Pons (tissue), 1 donor: ENCODE data around the gene ZNF609.
A peak's percentile ranks its signal among the peaks of the same experiment; 100 is the strongest.

ENCODE experiments used
- DNase-seq: peaks from one replicate; pipeline ENCODE4 v3.0.0-alpha.2; 2016; ENCODE audit warnings: low spot score

The ZNF609 gene

DNA sequence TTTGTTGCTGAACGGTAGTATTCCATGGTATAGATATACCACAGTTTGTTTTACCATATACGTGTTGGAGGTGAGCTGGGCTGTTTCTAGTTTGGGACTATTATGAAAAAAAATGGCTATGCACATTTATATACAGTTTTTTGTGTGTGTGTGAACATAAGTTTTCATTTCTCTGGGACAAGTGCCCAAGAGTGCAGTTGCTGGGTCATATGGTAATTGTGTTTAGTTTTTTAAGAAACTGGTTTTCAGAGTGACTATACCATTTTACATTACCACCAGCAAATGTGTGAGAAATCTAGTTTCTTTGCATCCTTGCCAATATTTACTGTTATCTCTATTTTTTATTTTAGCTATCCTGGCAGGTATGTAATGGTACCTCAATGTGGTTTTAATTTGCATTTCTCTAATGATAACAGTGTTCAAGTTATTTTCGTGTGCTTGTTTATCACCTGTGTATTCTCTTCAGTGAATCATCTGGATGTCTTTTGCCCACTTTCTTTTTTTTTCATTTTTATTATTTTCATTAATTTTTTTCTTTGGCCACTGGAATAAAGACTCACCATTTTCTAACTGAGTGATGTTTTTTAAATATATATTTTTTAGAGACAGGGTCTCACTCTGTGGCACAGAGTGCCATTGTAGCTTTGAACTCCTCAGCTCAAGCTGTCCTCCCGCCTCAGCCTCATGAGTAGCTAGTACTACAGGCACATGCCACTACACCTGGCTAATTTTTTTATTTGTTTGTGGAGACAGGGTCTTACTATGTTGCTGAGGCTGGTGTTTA, 75.3 kb downstream of the ZNF609 start:
- DNase-seq = no peak

DNA sequence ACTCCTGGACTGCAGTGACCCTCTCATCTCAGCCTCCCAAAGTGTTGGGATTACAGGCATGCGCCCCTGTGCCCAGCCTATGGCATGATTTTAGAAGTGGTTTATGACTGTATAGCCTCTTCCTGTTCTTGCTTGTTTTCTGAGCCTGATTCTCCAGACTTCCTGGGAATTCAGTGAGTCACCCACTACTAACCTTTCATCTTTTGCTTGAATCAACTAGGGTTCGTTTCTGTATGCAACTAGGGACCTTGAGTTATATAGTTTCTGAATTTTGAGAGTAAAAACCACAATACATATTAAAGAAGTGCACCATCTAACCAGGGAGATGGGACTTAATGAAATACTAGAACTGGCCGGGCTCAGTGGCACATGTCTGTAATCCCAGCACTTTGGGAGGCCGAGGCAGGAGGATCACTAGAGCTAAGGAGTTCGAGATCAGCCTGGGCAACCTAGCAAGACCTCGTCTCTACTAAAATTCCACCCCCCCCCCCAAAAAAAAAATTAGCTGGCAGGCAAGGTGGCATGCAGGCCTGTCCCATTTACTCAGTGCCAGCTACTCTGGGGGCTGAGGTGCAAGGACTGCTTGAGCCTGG, 76.0 kb downstream of the ZNF609 start:
- DNase-seq = no peak

DNA sequence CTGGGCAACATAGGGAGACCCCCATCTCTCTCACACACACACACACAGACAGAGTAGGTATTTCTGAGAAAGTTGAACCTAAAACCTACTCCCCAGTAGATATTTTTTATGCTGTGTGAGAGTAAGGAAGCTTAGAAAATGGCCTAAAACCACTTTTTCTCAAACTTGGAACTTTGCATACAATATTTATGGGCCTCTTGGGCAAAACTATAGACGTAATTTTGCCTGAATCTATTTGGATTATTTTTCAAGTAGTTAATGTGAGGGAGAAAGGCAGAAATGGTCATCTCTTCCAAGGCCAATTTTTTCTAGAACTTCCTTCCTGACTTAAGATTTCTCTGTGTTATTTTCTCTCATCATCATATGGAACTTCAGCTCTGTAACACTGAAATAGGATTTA, 81.7 kb downstream of the ZNF609 start:
- no peak for DNase-seq

DNA sequence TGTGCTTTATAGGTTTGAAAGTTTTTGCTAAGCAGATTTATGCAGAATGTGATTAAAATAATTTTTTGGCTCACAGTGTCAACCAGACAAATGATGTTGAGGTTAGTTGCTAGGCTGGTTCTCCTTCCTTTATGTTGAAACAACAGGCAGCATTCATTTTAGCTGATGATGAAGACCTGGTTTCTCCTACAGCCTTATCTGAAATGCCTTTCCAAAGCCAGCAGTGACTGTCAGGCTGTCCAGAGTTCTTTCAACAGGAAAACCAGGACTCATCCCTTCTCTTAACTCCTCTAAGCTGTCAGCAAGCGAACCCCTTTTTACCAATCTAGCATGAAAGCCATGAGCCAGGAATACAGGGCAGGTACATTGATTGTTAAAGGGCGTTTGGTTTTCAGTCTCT, 84.1 kb downstream of the ZNF609 start:
- no peak for DNase-seq

DNA sequence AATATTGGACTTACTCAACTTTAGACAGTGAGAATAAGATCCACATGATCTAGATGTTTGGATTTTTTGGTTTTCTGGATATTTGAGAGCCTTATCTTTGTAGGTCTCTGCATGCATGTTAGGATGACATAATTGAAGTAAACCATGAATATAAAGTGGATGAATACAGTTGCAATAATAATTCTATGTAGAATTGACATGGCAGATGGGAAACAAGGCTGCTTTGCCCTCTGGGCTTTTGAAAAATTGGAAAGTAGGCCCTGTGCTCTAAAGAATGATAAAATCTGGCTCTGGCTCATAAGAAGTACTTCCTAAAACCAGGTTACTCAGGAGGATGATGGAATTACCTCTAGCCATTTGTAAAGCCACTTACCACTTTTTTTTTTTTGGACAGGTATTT, 86.9 kb downstream of the ZNF609 start:
- no peak for DNase-seq

DNA sequence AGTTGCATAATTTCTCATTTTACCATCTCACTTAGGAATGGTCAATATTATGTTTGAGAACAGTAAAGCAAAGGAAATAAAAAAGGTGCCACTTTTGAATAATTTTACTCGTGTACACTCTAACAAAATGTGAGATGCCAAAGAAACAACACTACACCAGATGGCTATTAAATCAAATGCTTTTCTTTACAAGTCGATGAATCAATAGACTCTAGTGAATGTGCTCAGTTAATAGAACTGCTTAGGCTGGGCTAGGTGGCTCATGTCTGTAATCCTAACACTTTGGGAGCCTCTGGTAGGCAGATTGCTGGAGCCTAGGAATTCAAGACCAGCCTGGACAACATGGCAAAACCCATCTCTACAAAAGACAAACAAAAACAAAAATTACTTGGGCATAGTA, 87.9 kb downstream of the ZNF609 start:
- no peak for DNase-seq

DNA sequence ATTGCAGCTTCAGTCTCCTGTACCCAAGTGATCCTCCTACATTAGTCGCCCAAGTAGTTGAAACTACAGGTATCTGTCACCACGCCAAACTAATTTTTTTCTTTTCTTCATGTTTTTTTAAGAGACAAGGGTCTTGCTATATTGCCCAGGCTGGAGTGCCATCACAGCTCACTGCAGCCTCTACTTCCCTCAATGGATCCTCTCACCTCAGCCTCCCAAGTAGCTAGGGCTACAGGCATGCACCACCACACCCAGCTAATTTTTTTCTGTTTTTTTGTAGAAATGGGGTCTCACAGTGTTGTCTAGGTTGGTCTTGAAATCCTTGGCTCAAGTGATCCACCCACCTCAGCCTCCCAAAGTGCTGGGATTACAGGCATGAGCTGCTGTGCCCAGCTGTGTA, 89.5 kb downstream of the ZNF609 start:
- DNase-seq = no peak

DNA sequence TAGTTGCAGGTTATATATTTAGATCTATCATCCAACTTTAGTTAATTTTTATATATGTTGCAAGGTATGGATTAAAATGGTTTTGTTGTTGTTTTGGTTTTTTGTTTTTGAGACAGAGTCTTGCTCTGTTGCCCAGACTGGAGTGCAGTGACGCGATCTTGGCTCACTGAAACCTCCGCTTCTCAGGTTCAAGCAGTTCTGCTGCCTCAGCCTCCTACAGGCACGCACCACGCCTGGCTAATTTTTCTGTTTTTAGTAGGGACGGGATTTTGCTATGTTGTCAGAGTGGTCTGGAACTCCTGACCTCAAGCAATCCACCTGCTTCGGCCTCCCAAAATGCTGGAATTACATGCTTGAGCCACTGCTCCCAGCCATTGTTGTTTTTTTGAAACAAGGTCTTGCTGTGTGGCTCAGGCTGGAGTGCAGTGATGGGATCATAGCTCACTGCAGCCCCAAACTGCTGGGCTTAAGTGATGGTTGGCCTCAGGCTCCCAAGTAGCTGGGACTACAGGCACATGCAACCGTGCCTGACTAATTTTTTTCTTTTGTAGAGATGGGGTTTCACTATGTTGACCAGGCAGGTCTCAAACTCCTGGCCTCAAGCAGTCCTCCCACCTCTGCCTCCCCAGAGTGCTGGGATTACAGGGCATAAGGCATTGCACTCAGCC, 92.0 kb downstream of the ZNF609 start:
- DNase-seq = no peak

DNA sequence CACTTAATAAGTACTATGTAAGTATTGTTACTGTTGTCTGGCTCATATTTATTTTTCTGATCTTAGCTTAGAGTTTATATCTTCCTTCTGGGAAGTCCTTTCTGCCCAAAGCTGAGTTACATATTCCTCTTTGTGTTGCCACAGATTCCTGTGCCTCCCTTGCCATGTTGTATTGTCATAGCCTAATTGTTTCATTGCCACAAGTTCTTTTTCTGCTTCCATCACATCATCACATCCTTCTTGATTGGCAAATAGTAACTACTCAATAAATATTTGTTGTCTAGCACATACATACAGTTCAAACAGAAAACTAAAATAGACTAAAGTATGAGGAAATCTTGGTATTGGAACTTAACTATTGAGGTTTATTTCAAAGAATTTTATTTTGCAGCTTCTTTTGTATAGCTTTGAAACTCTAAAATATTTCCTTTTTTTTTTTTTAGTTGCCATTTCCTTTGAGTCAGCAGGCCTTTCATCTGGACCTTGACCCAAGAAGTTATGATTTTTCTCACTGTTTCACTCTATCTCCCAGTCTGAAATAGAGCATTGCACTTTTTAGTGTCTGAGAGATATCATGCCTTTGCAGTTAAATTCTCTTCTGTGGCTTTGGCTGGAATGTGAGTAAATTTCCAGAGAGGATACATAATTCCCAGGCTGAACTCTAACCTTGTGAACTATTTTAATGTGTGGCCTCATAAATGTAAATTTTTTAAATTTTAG, 98.2 kb downstream of the ZNF609 start:
- DNase-seq = no peak

DNA sequence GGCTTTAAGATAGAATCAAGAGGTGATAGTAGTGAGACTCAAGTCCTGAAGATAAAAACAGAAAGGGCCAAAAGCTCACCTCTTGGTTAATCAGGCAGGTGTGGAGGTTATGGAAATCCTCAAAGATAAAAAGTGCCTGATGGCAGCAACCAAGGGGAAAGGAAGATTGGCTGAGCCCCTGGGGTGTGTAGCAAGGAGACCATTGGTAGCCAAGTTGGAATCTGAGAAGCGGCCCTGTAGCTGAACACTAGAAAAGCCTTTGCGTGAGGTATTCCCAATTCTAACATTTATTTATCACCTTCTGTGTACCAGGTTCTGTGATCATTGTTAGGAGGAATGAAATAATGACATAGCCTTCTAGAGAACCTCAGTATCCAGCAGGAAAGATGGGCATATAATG, 98.9 kb downstream of the ZNF609 start:
- DNase-seq = no peak

DNA sequence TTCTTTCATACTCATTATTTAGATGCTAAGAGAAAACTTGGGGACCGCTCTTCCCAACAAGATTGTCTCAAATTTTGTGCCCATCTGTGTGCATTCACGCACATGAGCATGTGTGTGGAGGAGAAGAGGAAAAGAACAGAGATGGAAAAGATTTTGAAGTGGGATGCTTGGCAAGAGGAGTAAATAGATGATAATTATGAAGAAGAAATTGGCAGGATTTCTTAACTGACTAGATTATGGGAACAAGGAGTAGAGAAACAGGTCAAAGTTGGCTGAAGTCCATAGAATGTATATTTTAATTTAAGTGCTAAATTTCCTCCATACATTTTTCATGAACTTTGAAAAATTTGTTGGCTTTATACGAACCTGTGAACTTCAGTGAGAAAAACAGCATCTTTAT, 100.1 kb downstream of the ZNF609 start:
- no peak for DNase-seq

DNA sequence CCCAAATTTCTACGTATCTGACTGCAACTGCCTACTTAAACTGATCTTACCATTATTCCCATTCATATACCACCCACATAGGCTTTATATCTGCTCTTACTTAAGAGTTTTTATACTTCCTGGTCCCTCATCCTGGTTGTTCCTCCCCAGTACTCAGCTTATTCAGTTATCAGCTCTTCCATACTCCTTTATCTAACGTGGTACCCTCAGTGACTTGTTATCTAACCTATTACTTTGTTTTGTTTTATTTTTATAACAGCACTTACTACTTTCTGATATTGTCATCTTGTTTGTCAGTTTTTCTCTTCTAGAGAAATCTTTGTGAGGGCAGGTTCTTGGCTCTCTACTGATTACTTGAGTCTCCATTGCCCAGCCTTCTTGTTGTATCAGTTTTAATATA, 100.6 kb downstream of the ZNF609 start:
- DNase-seq = no peak

DNA sequence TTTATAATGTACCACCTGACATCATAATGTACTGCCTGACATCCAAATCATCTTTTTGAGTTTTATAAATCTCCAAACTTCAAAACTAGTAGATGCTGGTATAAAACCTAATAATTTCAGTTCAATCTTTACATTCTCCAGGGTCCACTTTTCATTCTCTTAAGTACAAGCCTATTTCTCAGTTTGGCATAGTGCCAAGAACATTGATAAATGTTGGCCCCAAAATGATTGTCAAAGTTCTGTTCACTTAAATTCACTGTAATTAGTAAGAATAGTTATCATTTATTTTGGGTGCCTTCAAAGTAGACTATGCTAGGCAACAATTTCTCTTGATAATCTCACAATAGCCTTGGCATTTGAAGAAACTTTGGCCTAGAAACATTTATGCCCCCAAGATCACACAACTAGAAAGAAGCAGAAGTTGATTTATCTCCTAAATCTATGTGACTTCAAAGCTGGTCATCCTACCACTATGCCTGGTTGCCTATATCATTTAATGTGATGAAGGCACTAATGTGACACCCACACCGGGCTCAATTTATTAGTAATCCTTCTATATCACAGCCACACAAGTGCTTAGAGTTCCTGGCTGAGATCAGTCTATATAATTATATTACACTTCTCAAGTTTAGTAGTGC, 101.7 kb downstream of the ZNF609 start:
- DNase-seq = no peak

DNA sequence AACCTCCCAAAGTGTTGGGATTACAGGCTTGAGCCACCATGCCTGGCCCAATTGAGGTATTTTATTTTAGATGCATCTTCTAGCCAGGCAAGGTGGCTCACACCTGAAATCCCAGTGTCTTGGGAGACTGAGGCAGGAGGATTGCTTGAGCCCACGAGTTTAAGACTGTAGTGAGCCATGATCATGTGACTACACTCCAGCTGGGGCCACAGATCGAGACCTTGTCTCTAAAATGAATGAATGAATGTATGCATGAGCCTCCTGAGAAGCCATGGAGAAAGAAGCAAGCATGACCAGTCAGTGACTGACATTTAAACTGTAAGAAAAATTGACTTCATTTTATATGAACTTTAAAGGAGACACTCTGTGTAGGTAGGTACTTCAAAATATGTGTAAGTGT, 105.7 kb downstream of the ZNF609 start:
- no peak for DNase-seq

DNA sequence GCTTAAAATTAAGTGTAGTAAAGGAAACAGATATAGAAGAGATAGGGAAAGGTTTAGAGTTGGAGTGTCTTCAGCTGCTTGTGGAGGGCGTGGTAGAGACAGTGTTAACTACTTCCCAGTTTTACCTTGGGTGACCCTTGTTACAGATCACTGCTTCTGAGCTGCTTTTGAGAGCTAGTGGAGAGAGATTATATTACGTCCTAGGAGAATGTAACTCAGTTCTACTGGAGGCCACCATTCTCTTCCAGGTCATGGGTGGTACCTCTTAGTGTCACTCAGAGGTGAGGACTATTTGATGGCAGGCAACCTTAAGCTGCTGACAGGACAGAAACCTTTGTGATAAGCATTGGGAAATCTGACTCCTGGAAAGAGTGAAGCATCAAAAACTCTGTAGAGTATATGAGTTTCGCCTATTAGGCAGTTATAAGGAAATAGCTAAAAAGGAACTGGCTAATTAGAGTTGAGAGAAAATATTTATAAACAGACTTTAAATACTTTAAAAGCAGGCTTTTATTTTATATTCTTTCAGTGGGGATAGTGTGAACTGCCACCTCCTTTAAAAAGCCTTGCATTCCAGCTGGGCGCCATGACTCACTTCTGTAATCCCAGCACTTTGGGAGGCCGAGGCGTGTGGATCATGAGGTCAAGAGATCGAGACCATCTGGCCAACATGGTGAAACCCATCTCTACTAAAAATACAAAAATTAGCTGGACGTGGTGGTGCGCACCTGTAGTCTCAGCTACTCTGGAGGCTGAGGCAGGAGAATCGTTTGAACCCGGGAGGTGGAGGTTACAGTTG, 106.5 kb downstream of the ZNF609 start:
- DNase-seq = no peak

DNA sequence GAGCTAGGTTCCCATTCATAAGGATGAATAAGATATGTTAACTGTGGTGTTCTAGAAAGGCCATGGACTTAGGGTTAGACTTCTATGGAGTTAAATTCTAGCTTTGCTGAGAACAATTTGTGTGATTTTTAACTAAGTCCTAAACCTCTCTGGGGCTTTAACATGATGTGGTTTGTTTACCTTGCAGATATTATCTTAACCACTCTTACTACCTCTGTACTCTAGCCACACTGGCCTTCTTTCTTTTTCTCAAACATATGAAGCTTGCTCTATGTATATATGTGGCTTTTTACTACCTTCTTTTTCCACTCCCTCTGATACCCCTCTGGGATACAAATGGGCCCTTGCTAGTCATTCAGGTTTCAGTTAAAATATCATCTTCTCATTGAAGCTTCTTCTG, 108.4 kb downstream of the ZNF609 start:
- DNase-seq = no peak

DNA sequence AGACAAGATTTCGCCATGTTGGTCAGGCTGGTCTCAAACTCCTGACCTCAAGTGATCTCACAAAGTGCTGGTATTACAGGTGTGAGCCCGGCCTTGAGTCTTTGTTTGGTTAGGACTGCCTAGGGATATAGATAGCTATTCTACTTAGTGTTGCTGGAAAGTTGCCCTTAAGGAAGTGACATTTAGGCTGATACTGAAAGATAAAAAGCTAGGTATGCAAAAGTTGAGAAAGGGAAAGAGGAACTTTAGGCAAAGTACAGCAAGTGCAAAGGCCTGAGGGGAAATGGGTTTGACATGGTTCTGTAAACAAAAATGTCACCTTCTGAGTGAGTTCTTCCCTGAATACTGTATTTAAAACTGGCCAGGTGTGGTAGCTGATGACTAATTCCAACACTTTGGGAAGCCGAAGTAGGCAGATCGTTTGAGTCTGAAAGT, 111.5 kb downstream of the ZNF609 start:
- peak; percentile 45 for DNase-seq

DNA sequence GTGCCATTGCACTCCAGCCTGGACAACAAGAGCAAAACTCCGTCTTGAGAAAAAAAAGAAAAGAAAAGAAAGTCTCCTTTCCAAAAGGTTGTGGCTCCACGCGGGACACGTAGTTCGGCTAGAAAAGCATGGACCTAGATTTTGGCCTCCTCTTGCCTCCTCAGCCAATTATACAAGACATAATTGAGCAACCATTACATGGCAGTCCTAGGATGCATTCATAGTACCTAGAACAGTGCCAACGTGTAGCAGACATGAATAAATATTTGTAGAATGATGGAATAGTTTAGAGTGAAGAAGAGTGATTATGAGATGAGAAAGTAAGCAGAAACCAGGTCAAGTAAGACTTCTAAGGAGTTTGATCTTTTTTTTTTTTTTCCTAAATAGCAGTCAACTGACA, 112.5 kb downstream of the ZNF609 start:
- DNase-seq = no peak

DNA sequence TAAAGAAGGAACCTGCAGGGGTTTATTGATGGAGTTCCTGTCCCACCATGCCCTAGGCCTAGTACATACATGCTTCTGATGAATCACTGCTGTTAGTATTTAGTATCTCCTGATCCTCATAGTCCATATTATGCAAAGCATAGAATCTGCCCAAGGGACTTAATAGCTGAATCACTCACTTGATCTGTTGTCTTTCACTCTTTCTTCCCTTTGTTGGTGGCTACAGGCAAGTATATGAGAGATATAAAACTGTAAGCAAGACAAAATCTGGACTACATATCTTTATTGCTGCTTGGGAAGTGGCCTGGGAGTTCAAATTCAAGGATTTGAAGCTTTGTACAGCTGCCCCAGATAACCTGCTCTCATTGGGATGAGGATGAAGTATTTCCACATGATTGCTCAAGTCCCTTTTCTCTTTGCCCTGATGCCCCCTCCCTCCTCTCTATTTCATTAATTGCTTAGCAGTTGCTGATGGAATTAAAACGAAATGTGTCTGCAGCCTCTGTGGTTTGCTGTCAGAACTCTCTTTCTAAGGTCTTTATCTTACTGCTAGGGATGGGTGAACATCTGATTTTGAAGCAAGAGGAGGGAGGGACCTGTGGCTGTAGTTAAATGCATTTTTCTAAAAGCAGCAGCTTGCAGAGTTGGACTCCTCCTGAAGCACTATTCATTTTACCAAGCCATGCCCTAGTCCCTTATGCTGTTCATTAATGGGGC, 114.1 kb downstream of the ZNF609 start:
- DNase-seq = no peak

DNA sequence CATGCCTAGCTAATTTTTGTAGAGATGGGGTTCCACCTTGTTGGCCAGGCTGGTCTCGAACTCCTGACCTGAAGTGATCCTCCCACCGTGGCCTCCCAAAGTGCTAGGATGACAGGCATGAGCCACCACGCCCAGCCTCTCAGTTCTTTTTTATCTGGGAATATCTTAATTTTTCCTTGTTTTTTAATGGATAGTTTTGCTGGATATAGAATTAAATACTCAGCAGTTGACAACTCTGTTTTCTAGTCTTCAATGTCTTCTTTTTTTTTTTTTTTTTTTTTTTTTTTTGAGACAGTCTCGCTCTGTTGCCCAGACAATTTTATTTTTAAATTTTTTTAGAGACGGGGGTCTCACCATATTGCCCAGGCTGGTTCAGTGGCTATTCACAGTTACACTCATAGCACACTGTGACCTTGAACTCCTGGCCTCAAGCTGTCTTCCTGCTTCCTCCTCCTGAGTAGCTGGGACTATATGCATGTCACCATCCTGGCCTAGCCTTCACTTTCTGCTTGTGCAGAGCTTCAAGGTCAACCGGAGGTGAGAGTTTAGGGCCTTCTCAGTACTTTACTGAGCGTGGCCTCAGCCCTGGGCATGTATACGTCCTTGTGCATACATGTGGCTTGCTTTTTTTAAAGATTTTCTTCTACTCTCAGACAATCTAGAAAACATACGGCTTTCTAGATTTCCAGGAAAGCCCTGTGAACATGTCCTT, 120.5 kb downstream of the ZNF609 start:
- DNase-seq = no peak
